DMS 273 (cell line): ENCODE measurements around the gene SLIT1.

ENCODE experiments used
- DNase-seq: peaks from one replicate; lab custom pipeline; 2025; ENCODE audit not compliant: unreplicated experiment; lab: John Stamatoyannopoulos, UW

SLIT1 gene

GRCh38 chr10:96984541-96985131 is 201.1 kb downstream of the SLIT1 start:
- no peak for DNase-seq

GRCh38 chr10:96982149-96982930 is 203.4 kb downstream of the SLIT1 start:
- DNase-seq = no peak

GRCh38 chr10:96978621-96979154 is 207.1 kb downstream of the SLIT1 start:
- DNase-seq = no peak

GRCh38 chr10:96975136-96975535 is 210.6 kb downstream of the SLIT1 start:
- DNase-seq = no peak

GRCh38 chr10:96973809-96974747 is 211.7 kb downstream of the SLIT1 start:
- no peak for DNase-seq

- DNase-seq = no peak
Measured at GRCh38 chr10:96972264-96972663, 213.5 kb downstream of the SLIT1 start.

- no peak for DNase-seq
Measured at GRCh38 chr10:96971324-96971723, 214.4 kb downstream of the SLIT1 start.

GRCh38 chr10:96968682-96969423 is 216.9 kb downstream of the SLIT1 start:
- DNase-seq = no peak

GRCh38 chr10:96967847-96968246 is 217.9 kb downstream of the SLIT1 start:
- no peak for DNase-seq

- DNase-seq = no peak
Measured at GRCh38 chr10:96964131-96964530, 221.6 kb downstream of the SLIT1 start.

- no peak for DNase-seq
Measured at GRCh38 chr10:96960872-96961271, 224.9 kb downstream of the SLIT1 start.

- no peak for DNase-seq
Measured at GRCh38 chr10:96959733-96960132, 226.0 kb downstream of the SLIT1 start.

- no peak for DNase-seq
Measured at GRCh38 chr10:96958071-96958470, 227.7 kb downstream of the SLIT1 start.

- DNase-seq = peak; percentile 22
Measured at GRCh38 chr10:96955794-96956193, 230.0 kb downstream of the SLIT1 start.

- DNase-seq = no peak
Measured at GRCh38 chr10:96951954-96952353, 233.8 kb downstream of the SLIT1 start.

GRCh38 chr10:96949039-96949683 is 236.6 kb downstream of the SLIT1 start:
- DNase-seq = no peak
